Panc1 (cell line): ENCODE results near the gene BST2. TPM values are rescaled to one million over a fixed set of nuclear protein-coding genes. Genes with fewer than 3 reads are reported as not detected.

Experiments
- ATAC-seq: fragments of 200-7000 bp; cut with Tn5 transposase; 2 replicates; pipeline ENCODE4 v1.9.1; 2020; ENCODE audit warnings: mild to moderate bottlenecking, moderate library complexity
- BruUV-seq: library from RNA; stranded (reverse); fragments of 400-500 nt; replicated peaks from 2 replicates; lab custom pipeline; 2021; lab: Mats Ljungman, UMichigan
- CTCF ChIA-PET: fragments of 300-600 bp; sonication (Branson Sonifier 250); formaldehyde crosslinking; loops from one replicate; lab custom pipeline; 2022; ENCODE audit warnings: antibody characterized with exemption; lab: Charles Lee
- POLR2A ChIA-PET: fragments of 300-600 bp; sonication (Branson Sonifier 250); formaldehyde crosslinking; loops from one replicate; lab custom pipeline; 2022; ENCODE audit warnings: antibody characterized with exemption; lab: Charles Lee
- DNase-seq: peaks from one replicate; pipeline ENCODE4 v3.0.0-alpha.2; 2010; ENCODE audit warnings: low read depth, low spot score
- H3K27ac ChIP-seq: 2 replicates; pipeline ENCODE4 v1.5.1; 2011; ENCODE audit warnings: mild to moderate bottlenecking, low read length, inconsistent platforms
- H3K27me3 ChIP-seq: fragments of 200-500 bp; sonication (Bioruptor generic); 2 replicates; pipeline ENCODE4 v1.6.0; 2014; ENCODE audit warnings: low read length, inconsistent platforms; ENCODE audit not compliant: control insufficient read depth, insufficient read depth
- H3K36me3 ChIP-seq: fragments of 200-500 bp; sonication (Bioruptor generic); 2 replicates; pipeline ENCODE4 v1.5.1; 2014; ENCODE audit warnings: inconsistent platforms, mild to moderate bottlenecking, low read length, moderate library complexity; ENCODE audit not compliant: control insufficient read depth, insufficient read depth
- H3K4me1 ChIP-seq: 2 replicates; pipeline ENCODE4 v1.5.1; 2011; ENCODE audit warnings: inconsistent platforms, mild to moderate bottlenecking, low read length, moderate library complexity; ENCODE audit not compliant: control insufficient read depth, insufficient read depth
- H3K4me3 ChIP-seq, 2 experiments: 2 replicates each; pipeline ENCODE4 v1.5.1; 2011 to 2012; ENCODE audit warnings: low read depth in 2 of 2, low read length in 2 of 2, mild to moderate bottlenecking in 2 of 2, inconsistent platforms in 1 of 2, moderate library complexity in 1 of 2
- H3K9me3 ChIP-seq: fragments of 200-500 bp; sonication (Bioruptor generic); 2 replicates; pipeline ENCODE4 v1.5.1; 2014; ENCODE audit warnings: low read depth, mild to moderate bottlenecking, inconsistent platforms, low read length, moderate library complexity; ENCODE audit not compliant: control insufficient read depth, insufficient read depth
- CTCF ChIP-seq: fragments of 450-650 bp; IDR thresholded peaks from 2 replicates; pipeline ENCODE4 v1.5.1; 2017; ENCODE audit warnings: mild to moderate bottlenecking
- POLR2AphosphoS5 ChIP-seq: IDR thresholded peaks from 2 replicates; pipeline ENCODE4 v1.6.1; 2012; ENCODE audit warnings: mild to moderate bottlenecking, low read depth, low read length, moderate library complexity
- REST ChIP-seq, 2 experiments: IDR thresholded peaks; 2 replicates each; pipeline ENCODE4 v1.6.1; 2011 to 2012; ENCODE audit warnings: low read depth in 2 of 2, control low read depth in 1 of 2, low read length in 1 of 2, mild to moderate bottlenecking in 1 of 2, moderate library complexity in 1 of 2; ENCODE audit not compliant: insufficient read depth in 1 of 2
- SIN3A ChIP-seq: IDR thresholded peaks from 2 replicates; pipeline ENCODE4 v1.6.1; 2012; ENCODE audit warnings: low read depth, mild to moderate bottlenecking, low read length, moderate library complexity, borderline replicate concordance; ENCODE audit not compliant: insufficient read depth
- TCF7L2 ChIP-seq: IDR thresholded peaks from 2 replicates; pipeline ENCODE4 v1.6.1; 2011; ENCODE audit warnings: mild to moderate bottlenecking, low read depth, low read length, inconsistent platforms
- in situ Hi-C: cut with HindIII; loops from 2 replicates; pipeline ENCODE4 v1.10.0; 2016; ENCODE audit warnings: low sequenced_read_pairs, low pct_unique_long_range_greater_than_20kb
- intact Hi-C: fragments of 100-400 bp; cut with micrococcal nuclease; formaldehyde crosslinking; loops from one replicate; pipeline ENCODE4 v1.10.0; 2022; ENCODE audit not compliant: unreplicated experiment
- total RNA-seq: library from RNA; stranded (reverse); gene quantifications from one replicate; pipeline ENCODE4 v1.2.1, GENCODE V29; 2021; ENCODE audit not compliant: unreplicated experiment

BST2 gene
- total RNA-seq, 1 experiment from 2014 or later, result 11.8 TPM

- ChIA-PET POLR2A (interaction anchor here (0.7 kb wide), 1 partner anchor 122 kb away, joined by 4 read pairs; no protein-coding TSS in a partner anchor), CTCF (interaction anchor here (0.6 kb wide), 1 partner anchor 15 kb away, joined by 4 read pairs; no protein-coding TSS in a partner anchor)
- no peak for DNase-seq
- ATAC-seq, result no peak
- no peak for TF ChIP-seq TCF7L2
- TF ChIP-seq REST (IDR thresholded peaks at IDR 0.05; ENCODE audit: insufficient read depth in 1 of 2, low read depth in 2 of 2, low read length in 1 of 2), result no peak
- TF ChIP-seq POLR2AphosphoS5, result no peak
- TF ChIP-seq SIN3A, result no peak
- TF ChIP-seq CTCF, result no peak
- H3K27ac ChIP-seq, result no peak overlapping the region
- H3K36me3 ChIP-seq, result no peaks in the 10 kb centered on the region
- no peaks in the 10 kb centered on the region for H3K9me3 ChIP-seq
- no peaks in the 10 kb centered on the region for H3K4me1 ChIP-seq
- no TSS peak for BruUV-seq
- no peaks in the 10 kb centered on the region for H3K27me3 ChIP-seq
- intact Hi-C loops, result no loop called here
- in situ Hi-C loops, result no loop called here
- no peak overlapping the region for H3K4me3 ChIP-seq
Measured at GRCh38 chr19:17431417-17431816, 26.0 kb upstream of the BST2 start.

GRCh38 chr19:17429641-17430113 is 24.2 kb upstream of the BST2 start:
- CTCF ChIA-PET, result interaction anchor here (0.6 to 1.2 kb wide), 3 partner anchors 12 to 145 kb away, joined by 3 read pairs; no protein-coding TSS in a partner anchor
- POLR2A ChIA-PET, result no interaction called here

More at GRCh38 chr19:17429641-17430113, 24.2 kb upstream of the BST2 start:
- in situ Hi-C loops (no loop called here), intact Hi-C loops (no loop called here)
- TF ChIP-seq POLR2AphosphoS5, result no peak
- no peak for TF ChIP-seq REST (IDR thresholded peaks at IDR 0.05; ENCODE audit: insufficient read depth in 1 of 2, low read depth in 2 of 2, low read length in 1 of 2)
- TF ChIP-seq CTCF, result no peak
- TF ChIP-seq SIN3A, result no peak
- TF ChIP-seq TCF7L2, result no peak
- Histone ChIP-seq H3K4me3 (no peak overlapping the region), H3K4me1 (no peaks in the 10 kb centered on the region), H3K9me3 (no peaks in the 10 kb centered on the region), H3K27me3 (no peaks in the 10 kb centered on the region), H3K27ac (no peak overlapping the region), H3K36me3 (no peaks in the 10 kb centered on the region)
- DNase-seq (no peak), ATAC-seq (no peak)
- BruUV-seq, result no TSS peak
